AG04449 (cell line): ENCODE measurements around the gene YES1.

Experiments used
- CTCF ChIA-PET: fragments of 350-600 bp; formaldehyde crosslinking; extraction: SDS; loops from one replicate; lab custom pipeline; 2021; ENCODE audit warnings: antibody characterized with exemption; lab: Yijun Ruan, JAX
- POLR2A ChIA-PET: fragments of 400-600, 350-600 bp; formaldehyde crosslinking; extraction: SDS; loops from one replicate; lab custom pipeline; 2020; ENCODE audit warnings: antibody characterized with exemption, inconsistent platforms; lab: Yijun Ruan, JAX
- DNase-seq: peaks from one replicate; pipeline ENCODE4 v3.0.0-alpha.2; 2010; ENCODE audit warnings: low read depth, low spot score
- H3K4me3 ChIP-seq: 2 replicates; pipeline ENCODE4 v1.5.1; 2011; ENCODE audit warnings: low read depth, mild to moderate bottlenecking, control low read depth, low read length
- TF ChIP-seq, protein P1 (sequence below): IDR thresholded peaks from one replicate; pipeline ENCODE4 v1.5.1; 2011; ENCODE audit warnings: mild to moderate bottlenecking, moderate library complexity, low read length, control low read depth, inconsistent platforms; ENCODE audit not compliant: insufficient read depth; ENCODE audit errors: missing control alignments

The YES1 gene

DNA sequence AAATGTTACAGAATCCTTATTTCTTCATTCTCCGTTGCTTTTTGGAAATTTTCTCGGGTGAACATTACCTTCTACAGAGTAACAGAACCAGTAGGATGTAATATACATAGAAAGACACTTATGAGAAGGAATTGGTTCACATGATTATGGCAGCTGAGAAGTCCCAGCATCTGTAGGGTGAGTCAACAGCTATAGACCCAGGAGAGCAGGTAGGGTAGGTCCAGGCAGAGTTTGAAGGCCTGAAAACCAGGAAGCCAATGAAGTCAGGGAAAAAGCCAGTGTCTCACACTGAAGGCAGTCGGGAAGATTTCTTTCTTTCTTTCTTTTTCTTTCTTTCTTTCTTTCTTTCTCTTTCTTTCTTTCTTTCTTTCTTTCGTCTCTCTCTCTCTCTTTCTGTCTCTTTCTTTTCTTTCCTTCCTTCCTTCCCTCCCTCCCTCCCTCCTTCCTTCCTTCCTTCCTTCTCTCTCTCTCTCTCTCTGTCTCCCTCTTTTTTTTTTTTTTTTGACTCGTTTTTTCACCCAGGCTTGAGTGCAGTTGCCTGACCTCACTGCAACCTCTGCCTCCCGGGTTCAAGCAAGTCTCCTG, 15.1 kb upstream of the YES1 start:
- ChIA-PET CTCF (interaction anchor here (4.0 kb wide), 1 partner anchor 203 kb away, joined by 29 read pairs; no protein-coding TSS in a partner anchor), POLR2A (no interaction called here)
- TF ChIP-seq, protein P1, sequence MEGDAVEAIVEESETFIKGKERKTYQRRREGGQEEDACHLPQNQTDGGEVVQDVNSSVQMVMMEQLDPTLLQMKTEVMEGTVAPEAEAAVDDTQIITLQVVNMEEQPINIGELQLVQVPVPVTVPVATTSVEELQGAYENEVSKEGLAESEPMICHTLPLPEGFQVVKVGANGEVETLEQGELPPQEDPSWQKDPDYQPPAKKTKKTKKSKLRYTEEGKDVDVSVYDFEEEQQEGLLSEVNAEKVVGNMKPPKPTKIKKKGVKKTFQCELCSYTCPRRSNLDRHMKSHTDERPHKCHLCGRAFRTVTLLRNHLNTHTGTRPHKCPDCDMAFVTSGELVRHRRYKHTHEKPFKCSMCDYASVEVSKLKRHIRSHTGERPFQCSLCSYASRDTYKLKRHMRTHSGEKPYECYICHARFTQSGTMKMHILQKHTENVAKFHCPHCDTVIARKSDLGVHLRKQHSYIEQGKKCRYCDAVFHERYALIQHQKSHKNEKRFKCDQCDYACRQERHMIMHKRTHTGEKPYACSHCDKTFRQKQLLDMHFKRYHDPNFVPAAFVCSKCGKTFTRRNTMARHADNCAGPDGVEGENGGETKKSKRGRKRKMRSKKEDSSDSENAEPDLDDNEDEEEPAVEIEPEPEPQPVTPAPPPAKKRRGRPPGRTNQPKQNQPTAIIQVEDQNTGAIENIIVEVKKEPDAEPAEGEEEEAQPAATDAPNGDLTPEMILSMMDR: no peak
- DNase-seq: no peak
- no peak overlapping the region for H3K4me3 ChIP-seq

DNA sequence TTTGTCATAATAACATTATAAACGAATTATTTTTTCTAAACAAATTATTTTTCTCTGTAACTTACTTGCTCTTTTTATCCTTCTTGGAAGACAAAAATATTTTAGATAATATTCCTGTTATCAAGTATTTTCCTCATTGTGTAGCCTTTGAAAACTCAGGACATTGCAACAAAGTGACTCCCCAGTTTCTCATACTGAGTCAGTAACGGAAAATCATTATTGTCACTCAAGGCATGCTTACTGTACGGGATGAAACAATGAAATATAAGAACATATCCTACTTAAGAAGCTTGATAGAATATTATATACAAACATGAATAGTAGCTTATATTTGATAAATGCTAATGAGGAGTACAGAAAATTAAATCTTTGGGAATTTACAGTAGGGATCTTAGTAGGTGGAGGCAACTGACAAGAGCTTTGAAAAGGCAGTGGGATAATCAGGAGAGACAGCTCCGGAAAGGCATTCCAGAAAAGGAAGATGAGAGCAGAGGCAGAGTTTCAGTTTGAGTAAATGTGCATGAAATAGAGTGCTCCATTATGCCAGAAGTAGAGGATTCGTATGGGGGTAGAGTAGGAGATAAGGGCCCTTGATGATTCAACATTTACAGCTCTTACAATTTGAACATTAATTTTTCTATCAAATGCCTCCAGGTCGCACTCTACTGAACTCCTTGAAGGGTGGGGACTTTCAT, 14.0 kb upstream of the YES1 start:
- TF ChIP-seq, protein P1: no peak
- ChIA-PET POLR2A (no interaction called here), CTCF (interaction anchor here (0.5 to 4.0 kb wide), 5 partner anchors 14 to 210 kb away, joined by 3 to 29 read pairs (median 6); no protein-coding TSS in a partner anchor)
- no peak for DNase-seq
- H3K4me3 ChIP-seq: no peak overlapping the region

DNA sequence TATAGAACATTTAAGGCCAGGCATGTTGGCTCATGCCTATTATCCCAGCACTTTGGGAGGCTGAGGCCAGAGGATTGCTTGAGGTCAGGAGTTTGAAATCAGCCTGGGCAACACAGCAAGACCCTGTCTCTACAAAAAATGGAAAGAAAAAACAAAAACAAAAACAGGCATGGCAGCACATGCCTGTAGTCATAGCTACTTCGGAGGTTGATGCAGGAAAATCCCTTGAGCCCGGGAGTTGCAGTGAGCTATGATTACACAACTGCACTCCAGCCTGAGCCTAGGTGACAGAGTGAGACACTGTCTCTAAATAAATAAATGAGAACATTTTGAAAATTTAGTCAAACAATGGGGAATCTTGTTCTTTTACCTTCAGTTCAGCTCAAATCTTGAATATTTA, 12.1 kb upstream of the YES1 start:
- TF ChIP-seq, protein P1: no peak
- ChIA-PET POLR2A (no interaction called here), CTCF (interaction anchor here (0.8 to 4.0 kb wide), 5 partner anchors 9 to 200 kb away, joined by 3 to 29 read pairs (median 5); partner anchors contain the start of gene ENOSF1)
- DNase-seq: no peak
- no peak overlapping the region for H3K4me3 ChIP-seq

DNA sequence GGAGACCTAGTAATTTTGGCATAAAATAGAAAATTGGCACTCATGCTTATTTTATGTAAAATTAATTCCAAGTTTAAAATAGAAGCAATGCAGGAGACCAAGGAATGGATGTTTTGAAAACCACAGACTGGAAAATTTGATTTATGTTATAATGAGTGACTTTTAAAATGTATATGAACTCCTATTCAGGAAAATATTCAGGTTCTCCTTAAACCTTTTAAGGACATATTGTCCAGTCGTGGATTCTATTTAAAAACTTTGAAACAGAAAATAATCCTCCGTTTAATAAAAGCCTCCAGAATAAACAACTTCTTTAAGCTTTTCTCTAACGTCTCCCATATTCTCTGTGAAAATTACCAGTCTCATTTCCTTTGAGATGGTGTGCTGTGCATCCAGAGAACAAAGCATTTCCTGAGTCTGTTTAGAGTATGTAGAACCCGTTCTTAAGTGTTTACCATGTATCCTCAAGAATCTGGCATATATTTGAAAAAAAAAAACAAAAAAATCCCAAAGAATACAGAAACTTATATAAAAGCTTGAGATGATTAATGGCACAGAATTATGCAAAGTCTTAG, 8.6 kb upstream of the YES1 start:
- DNase-seq: no peak
- ChIA-PET CTCF (interaction anchor here (1.3 to 2.2 kb wide), 5 partner anchors 8 to 197 kb away, joined by 3 to 25 read pairs (median 4); no protein-coding TSS in a partner anchor), POLR2A (no interaction called here)
- no peak overlapping the region for H3K4me3 ChIP-seq
- TF ChIP-seq, protein P1: no peak

DNA sequence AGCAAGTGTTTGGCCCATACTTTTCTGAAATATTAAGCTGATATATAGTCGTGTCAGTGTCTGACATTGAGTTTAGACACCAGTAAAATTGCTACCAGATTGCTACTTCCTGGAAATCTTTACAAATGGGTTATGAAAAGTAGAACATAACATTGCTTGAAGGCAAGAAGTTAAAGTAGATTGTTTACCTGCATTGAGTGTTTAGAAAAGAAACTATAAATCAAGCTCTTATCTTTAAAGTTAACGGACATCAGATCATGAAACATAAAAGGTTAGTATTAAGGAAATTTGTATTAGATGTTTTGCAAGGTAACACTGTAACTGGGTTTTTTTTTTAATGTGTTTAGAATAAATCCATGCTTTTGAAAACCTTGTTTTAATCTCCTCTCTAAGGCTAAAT, 4.8 kb upstream of the YES1 start:
- TF ChIP-seq, protein P1: no peak
- CTCF ChIA-PET: interaction anchor here (2.7 to 2.9 kb wide), 2 partner anchors 14 to 22 kb away, joined by 12 to 33 read pairs; no protein-coding TSS in a partner anchor
- POLR2A ChIA-PET: no interaction called here
- H3K4me3 ChIP-seq: no peak overlapping the region
- DNase-seq: no peak
